NCI-H1930 (cell line): Measurements from ENCODE around the gene DGCR2.
"Not testable (repeated sequence)": the region's sequence is repeated elsewhere in the genome, so short reads cannot be mapped to it uniquely, and the experiment has no call there.

Source experiments
- DNase-seq, 2 experiments: peaks; one replicate each; lab custom pipeline; 2025; lab: John Stamatoyannopoulos, UW

The DGCR2 gene

DNA sequence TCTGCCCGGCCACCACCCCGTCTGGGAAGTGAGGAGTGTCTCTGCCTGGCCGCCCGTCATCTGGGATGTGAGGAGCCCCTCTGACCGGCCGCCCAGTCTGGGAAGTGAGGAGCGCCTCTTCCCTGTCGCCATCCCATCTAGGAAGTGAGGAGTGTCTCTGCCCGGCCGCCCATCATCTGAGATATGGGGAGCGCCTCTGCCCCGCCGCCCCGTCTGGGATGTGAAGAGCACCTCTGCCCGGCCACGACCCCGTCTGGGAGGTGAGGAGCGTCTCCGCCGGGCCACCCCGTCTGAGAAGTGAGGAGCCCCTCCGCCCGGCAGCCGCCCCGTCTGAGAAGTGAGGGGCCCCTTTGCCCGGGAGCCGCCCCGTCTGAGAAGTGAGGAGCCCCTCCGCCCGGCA lies 38.1 kb downstream of the DGCR2 start:
- DNase-seq = not testable (repeated sequence)

DNA sequence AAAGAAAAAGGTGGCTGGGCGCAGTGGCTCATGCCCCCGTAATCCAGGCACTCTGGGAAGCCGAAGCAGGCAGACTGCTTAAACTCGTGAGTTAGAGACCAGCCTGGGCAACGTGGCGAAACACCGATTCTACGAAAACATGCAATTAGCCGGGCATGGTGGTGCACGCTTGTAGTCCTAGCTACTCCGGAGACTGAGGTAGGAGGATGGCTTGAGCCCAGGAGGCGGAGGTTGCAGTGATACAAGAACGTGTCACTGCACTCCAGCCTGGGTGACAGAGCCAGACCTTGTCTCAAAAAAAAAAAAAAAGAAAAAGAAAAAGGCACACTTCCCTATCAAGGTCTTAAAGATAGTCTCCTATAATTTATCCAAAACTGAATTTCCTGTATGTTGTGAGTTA lies 39.4 kb downstream of the DGCR2 start:
- no peak for DNase-seq

DNA sequence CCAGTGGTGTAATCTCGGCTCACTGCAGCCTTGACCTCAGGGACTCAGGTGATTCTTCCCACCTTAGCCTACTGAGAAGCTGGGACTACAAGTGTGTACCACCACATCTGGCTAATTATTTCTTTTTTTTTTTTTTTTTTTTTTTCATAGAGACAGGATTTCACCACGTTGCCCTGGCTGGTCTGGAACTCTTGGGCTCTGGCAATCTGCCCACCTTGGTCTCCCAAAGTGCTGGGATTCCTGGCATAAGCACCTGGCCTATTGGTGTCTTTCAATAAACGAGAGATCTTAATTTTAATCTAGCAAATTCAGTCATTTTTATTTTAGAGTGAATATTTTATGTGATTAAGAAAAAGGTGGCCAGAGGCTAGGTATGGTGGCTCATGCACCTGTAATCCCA lies 40.1 kb downstream of the DGCR2 start:
- DNase-seq = no peak

DNA sequence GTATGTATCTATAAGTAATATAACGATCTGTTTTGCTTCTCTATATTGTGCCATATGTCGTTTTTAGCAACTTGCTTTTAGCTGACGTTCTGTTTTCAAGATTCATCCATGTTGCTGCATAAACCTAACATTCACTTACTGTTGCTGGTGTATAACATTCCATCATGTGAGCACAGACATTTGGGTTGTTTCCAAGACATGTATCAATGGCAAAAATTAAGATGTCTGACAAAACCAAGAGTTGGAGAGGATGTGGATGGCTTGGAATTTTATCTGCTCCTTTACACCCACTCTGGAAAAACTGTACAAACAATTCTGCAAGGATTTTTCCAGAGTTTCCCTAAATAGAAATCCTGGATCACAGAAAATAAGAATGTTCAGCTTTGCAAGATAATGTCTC lies 40.9 kb downstream of the DGCR2 start:
- no peak for DNase-seq

DNA sequence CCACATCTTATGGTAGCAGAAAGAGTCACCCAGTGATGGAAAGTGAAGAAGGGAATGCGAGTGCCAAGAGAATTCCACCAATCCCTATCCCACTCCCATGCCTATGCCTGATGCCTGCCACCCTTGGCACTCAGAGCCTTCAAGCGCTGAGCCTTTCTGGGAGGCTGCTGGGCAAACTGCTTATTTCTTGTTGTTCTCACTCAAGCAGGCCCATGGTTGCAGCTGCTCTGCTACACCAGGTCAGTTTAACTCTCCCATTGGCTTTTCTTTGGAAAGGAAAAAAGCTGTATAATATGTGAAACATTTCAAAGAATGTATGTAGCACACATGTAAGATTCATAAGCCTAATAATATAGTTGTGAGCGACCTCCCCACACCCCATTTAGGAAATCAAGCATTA lies 41.4 kb downstream of the DGCR2 start:
- DNase-seq = no peak

DNA sequence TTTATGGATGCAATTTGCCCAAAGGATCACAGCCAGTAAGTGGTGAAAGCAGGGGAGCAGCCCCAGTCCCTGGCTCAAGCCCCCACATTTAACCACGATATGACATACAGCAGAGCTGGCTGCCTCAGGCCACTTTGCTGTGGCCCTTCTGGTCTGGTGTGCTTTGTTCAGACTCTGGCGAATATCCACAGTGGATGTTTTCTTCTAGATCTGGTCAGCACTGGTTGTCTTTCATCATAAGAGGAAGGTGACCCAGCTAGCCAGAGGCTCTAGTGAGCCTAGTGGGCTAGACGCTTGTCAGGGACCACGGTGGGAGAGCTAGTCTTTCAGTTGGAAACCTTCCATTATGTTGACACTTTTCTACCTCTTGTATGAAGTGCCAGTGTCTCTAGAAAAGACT lies 42.5 kb downstream of the DGCR2 start:
- no peak for DNase-seq

DNA sequence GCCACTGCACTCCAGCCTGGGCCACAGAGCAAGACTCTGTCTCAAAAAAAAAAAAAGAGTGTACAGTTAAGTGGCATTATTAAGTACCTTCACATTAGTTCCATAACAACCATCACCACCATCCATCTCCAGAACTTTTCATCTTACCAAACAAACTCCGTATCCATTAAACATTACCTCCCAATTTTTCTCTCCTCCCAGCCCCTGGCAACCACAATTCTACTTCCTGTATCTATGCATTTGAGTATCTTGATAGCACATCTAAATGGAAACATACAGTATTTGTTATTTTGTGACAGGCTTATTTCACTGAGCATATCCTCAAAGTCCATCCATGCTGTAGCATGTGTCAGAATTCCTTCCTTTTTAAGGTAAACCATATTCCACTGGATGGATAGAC lies 46.8 kb downstream of the DGCR2 start:
- no peak for DNase-seq

DNA sequence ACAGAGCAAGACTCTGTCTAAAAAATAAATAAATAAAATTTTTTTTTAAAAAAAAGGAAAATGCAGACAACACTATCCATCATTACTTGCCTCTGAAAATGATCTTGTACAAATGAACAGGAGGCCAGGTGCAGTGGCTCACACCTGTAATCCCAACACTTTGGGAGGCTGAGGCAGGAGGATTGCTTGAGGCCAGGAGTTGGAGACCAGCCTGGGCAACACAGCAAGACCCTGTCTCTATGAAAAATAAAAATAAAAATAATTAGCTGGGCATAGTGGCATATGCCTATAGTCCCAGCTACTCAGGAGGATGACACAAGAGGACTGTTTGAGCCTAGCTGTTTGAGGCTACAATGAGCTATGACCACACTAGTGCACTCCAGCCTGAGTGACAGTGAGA lies 49.4 kb downstream of the DGCR2 start:
- DNase-seq = not testable (repeated sequence)

DNA sequence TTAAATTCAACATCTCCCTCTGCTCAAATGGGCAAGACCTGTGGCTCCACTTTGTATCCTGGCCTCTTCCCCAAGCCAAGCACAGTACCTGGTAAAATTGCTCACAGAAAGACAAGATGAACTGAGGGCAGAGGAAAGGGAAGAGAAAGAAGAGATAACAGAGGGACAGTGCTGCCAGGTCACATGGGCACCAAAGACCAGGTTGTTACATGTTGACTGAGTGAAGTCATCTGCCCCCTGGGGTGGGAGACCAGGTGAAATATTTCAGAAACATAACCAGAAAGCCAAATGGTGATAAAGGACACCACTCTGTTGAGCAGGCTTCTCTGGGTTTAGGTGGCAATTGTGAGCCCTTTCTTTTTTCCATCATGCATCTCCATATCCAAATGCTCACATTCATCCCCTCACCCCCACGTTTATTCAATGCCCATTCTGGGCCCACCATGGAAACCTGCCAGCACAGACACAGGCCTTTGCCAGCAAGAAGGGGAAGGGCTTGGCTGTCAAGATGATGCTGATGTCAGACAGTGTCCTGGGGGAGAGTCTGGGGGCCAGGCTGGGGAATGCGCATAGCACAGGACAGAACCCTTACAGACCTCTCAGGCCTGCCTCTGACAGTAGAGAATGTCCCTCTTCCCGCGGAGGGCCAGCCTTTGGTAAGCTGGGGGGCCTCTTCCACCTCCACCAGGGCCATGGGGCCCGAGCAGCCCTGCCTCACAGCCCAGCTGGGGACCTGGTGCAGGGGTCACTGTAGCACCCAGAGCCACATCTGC lies 51.6 kb downstream of the DGCR2 start:
- no peak for DNase-seq

DNA sequence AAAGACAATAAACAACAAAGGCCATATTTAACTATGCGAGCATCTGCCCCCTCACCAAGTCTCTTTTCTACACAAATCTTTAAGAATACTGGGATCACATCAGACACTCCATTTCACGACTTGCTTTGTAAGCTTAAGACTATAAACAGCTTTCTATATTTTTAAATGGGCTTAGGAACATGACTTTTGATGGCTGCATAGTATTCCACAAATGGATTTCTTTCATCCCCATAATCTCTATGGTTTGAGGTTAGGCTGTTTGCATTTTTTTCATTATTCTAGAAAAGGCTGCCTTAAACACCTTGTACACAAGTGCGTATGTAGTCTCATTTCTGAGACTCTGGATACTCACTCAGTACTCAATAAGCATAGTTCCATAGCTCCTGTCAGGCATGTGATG lies 52.8 kb downstream of the DGCR2 start:
- no peak for DNase-seq

DNA sequence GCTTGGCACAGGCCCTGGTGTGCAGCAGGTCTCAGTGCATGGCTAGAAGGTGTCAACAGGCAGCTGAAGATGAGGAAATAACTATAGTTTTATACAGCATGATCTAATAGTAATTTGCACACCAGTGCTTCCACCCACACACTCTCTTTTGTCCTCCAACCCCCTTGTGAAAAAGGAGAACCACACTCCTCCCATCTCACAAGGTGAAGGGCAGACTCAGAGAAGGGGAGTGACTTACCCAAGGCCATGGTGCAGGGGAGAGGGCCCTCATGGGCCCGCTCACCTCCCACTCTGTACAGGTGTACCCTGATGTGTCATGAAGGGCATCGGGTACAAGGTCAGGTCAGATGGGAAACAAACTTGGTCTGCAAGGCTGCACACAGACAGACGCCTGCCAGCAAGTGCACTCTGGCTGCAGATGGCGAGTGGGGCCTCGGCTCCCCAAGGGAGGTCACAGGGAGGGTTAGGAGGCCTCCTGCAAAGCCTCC lies 53.4 kb downstream of the DGCR2 start:
- no peak for DNase-seq

DNA sequence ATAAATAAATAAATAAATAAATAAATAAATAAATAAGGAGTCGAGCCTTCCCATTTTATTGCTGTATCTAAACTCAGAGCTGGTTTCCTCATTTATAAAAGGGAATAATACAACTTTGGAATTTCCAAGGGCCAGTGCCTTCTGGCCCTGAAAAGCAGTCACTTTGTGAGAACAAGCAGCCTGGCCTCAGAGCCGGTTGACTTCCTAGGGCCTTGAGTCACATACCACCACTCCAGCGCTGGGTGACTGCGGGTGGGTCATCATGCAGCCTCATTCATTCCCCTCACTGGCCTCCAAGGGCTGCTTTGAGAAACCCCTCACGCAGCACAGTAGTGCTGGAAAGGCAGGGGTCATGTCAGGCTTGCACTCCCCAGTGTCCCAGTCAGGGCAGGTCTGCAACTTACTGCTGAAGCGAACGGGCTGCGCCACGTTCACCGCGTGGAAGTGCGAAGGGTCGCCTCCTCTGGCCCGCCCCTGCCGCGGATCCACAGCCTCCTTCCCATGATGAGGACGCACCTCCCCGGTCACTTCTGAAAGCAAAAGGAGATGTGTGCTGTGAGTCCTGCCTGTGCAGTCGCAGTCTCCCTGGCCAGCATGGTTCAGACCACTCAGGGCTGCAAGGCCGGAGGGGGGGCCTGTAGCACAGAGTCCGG lies 54.4 kb downstream of the DGCR2 start:
- no peak for DNase-seq

DNA sequence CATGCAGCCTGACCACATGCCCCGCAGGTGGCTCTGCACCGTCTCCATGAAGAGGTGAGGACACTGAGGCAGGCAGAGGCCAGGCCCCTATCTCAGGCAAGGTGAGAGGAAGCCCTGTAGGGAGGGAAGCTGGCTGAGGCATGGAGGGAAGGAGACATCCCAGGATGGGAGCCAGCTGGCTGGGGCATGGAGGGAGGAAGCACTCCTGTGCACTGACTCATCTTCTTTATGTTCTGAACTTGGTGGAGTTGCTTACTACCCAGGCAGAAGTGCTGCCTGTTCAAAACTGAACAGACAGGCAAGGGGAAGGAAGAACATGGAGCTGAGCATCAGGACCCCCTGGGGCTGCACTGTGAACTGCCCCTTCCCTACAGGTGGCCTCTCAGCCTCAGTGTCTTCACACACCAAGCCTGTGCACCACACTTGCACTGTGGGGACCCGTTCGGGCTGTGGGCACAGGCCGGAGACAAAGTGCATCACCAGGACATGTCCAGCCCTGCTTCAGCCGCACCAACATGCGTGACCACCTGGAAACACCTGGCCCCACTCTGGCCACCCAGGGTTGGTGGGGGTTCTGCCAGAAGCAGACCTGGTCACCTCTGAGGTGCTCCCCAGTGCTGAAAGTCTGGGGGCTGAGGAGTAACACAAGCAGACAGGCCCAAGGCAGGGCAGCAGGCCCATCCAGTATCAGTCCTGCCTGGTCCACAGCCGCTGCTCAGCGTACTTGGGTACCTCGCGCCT lies 55.5 kb downstream of the DGCR2 start:
- no peak for DNase-seq

DNA sequence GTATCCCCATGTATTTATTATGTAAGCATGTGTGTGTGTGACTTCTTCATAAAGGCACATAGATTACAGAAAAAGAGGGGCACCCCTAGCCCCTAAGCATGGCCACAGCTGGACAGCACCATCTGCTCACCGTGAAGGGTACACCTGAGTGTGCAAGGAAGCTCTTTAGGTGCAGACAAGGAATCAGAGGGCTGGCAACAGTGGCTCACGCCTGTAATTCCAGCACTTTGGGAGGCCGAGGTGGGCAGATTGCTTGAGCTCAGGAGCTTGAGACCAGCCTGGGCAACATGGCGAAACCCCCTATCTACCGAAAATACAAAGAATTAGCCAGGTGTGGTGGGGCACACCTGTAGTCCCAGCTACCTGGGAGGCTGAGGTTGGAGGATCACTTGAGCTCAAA lies 56.3 kb downstream of the DGCR2 start:
- DNase-seq = no peak

DNA sequence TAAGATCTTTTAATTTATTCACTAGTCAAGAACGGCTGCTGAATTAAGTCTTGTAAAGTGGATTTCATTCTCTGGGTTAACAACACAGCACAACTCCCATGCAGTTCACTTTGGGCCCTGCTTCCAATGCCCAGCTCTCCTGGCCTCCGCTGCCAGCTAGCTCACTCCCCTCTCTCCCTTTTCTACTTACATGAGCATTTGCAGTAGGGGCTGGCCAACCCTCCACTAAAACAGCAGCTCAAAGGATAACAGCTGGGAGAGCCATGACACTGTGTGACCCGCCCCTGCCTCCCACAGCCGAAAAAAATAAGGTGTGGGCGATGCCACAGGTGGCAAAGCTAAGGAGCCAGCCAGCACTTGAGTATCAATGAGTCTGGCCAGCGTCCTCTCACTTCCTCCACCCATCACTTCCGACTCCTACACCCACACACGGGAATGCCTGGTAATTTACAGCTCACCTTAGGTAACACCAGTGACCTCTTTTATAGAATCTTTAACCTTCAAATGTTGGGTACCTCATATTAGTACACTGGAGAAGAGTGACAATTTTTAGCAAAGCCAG lies 56.8 kb downstream of the DGCR2 start:
- DNase-seq = no peak

DNA sequence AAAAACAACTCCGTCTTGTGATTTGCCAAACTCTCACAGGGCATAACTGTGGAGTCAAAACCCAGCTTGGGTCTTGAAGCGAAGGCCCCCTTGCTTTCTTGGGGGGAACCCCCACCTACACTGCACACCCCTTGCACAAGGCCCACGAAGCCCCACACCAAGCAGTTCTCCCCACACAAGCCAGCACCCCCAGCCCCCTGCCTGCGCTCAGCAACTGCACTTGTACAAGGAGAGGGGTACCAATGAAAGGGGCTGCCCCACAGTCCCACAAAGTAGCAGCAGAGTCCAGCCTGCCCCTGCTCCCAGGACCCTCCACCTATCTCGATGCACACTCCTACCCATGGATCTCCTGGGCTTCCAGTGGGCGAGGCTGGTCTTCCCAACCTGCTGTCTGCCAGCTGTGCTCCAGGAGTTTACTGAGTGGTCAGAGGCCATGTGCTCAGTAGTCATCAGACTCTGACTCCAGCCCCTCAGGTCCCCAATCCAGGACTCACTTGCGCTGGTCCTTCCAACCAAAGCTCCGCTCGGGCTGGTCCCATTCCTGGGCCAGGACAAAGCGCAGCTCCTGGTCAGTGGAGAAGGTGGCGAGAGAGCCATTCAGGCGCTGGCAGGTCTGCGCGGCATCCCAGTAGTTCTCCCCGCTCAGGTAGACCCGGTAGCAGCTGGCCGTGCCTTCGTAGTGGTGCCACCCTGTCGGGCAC lies 57.7 kb downstream of the DGCR2 start:
- no peak for DNase-seq

DNA sequence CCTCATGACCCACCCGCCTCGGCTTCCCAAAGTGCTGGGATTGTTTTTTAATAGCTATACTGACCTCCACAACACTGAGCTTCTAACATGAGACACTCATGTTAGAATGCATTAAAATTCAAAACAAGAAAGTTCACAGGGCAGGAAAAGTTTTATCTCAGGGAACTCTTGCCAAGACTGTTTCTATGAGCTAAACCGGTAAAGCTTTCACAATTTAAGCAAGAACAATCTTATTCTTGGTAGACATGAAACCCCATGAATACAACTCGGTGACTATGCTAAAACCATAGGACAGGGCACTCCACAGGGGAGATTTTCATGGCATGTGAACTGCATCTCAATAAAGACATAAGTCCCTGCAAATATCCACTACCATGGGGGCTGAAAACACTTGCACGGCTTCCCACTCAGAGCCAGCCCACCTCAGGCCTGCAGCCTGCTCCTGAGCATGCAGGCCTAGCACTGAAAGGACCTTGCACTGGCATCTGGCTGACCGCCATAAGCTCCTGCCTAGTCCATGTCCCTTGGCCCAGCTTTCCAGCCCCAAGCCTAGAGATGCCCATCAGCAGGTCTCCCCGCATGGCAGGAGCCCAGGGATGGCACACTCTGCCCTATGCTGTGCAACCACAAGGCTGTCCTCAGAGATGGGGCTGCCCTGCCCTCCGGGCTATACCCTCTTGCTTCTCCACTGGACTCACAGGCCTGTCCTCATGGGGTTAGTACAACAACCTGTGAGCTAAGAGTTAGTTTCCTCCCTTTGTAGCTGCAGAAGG lies 58.4 kb downstream of the DGCR2 start:
- DNase-seq = no peak

DNA sequence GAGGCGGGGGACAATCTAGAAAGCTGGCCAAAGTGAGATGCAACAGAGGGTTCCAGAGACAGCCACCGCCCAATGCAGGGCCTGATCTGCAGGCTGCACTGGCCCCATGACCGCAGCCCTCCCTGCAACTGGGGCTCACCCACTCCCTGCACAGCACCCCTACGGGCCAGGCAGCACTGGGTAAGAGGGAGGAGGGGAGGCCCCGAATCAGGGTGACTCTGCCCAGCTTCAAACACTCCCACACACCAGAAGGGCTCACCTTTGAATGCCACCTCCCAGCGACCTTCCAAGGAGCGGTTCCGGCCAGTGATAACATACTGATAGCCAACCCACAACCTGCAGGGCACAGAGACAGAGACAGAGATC lies 59.3 kb downstream of the DGCR2 start:
- no peak for DNase-seq

DNA sequence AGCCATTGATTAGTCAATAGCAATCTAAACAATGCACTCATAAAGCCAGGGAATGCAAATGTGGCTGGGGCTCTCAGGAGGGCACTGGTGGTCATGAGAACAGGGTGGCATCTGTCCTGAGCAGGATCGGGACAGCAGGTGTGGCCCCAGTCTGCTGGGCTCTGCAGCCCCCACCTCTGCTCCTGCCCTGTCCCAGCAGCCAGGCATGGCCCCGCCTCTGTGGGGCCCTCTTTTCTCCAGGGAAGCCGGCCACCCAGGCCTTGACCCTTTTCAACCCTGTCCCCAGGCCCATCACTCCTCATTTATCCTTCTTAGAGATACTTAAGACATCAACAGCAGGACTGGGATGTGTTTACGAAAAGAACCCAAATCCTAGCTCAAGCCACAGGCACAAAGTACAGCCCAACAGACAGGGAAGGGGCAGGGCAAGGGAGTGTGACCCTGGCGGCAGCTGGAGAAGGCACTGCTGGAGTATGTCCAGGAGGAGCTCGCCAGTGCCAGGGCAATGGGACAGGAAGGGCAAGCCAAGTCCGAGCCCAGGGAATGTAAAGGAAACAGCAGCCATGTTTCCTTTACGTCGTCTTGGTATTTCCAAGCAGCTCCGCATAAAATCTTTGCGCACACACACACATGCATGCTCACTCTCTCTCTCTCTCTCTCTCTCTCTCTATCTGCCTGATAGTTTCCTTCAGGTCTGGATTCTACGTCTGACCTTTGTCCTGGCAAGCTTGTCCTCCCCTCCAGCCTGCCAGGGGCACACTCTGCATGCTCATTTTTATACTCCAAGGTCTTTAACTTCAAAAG lies 59.9 kb downstream of the DGCR2 start:
- DNase-seq = no peak

DNA sequence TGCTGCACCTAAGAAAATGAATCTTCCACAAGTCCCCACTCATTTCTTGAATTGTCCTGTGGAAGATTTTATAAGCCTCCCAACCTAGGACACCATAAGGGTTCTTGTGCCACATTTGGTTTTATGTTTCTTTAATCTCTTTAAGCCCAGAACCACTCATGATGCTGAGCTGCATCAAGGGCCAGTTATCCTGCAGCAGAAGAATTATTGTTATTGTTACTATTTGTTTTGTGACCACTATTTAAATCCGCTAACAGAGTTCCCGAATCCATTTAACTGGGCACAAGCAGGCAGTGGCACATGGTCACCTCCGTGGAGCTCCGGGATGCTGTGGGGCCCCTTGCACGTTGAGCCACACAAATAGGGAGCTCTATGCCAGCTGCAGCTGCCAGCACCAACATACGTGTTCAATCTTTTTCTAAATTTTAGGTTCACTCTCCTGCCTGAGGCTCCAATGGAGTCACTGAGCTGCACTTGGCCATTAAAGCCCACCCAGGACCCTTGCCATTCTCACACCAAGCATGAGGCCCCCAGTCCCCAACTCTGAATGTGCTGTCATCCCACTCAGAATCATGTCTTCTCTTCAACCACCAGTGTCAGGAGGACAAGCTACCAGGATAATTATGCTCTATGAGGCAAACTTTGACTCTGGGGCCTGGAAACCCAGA lies 60.6 kb downstream of the DGCR2 start:
- DNase-seq = no peak
